ENCODE data around the gene HDAC11. TPM values are rescaled to one million over a fixed set of nuclear protein-coding genes. Genes with fewer than 3 reads are reported as not detected.

The HDAC11 gene
- total RNA-seq, 2 experiments from 2014 or later, result 4.5 to 4.6 TPM

DNA sequence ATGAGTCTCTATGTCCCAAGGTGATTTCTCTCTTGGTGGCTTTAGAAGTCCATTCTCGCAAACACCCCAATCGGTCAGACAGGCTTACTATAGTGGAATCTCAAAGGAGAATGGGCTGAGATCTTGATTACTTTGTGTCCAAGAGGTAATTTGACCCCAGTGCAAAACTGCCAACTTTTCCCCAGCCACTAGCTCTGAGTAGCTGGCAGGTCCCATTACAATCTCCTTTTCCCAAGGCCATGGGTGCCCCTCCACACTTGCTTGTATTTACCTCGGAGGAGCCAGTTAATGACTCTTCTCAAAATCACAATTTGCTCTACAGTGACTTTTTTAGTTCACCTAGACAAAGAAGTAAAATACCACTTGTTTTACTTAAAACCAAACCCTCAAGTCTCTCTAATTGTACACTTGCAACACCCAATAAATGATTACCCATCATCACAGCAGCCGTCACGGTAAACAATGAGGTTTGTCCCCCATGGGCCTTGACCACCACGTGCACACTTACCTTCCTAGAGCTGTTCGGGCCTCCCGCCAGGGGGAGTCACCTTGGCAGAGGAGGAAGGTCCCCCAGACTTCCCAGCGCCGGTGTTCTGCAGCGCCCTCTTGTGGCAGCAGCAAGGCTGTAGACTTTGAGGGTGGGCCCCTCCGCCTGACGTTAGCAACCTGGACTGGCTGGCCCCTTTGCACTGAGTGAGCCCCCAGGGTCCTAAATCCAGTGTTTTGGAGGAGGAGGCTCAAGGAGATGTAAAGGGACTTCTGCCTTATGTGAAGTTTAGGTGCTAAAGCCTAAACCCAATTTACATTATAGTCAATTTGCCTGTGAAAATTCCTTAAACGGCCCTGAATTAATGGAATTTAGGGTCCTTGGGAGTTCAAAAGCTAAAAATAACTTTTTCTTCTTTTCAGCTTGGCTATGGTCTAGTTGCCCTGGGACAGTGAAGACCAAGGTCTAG is 18.7 kb upstream of the HDAC11 start:
- no peaks in the 10 kb centered on the region for H3K9me3 Mint-ChIP-seq
- no peak overlapping the region for H3K4me3 Mint-ChIP-seq
- TF ChIP-seq CTCF (IDR thresholded peaks at IDR 0.05), result peak; percentile 76
- no peak overlapping the region for H3K27ac Mint-ChIP-seq
- no peaks in the 10 kb centered on the region for H3K4me1 Mint-ChIP-seq (ENCODE audit: low read depth)
- DNase-seq, result peak; percentile 57 to 89 (median 69)
- Histone ChIP-seq H3K4me1 (ENCODE audit: insufficient read depth, low read length) (no peaks in the 10 kb centered on the region), H3K36me3 (ENCODE audit: insufficient read depth, low read length) (no peaks in the 10 kb centered on the region), H3K27me3 (ENCODE audit: control insufficient read depth in 1 of 2, insufficient read depth in 2 of 2, low read length in 2 of 2) (peaks cover 0 to 2% of the 10 kb centered on the region in 2 experiments), H3K27ac (ENCODE audit: low read depth in 1 of 2, low read length in 2 of 2) (no peak overlapping the region), H3K4me3 (ENCODE audit: low read length) (no peak overlapping the region), H3K9me3 (ENCODE audit: control insufficient read depth in 1 of 2, insufficient read depth in 1 of 2, low read length in 2 of 2) (peaks cover 0 to 5% of the 10 kb centered on the region in 2 experiments)
- no peaks in the 10 kb centered on the region for H3K36me3 Mint-ChIP-seq (ENCODE audit: low read depth)
- ChIA-PET POLR2A (interaction anchor here (0.7 to 1.2 kb wide), 3 partner anchors 10 to 351 kb away, joined by 3 to 4 read pairs (median 3); no protein-coding TSS in a partner anchor), CTCF (interaction anchor here (0.5 to 3.4 kb wide), 6 partner anchors 9 to 370 kb away, joined by 3 to 13 read pairs (median 8); no protein-coding TSS in a partner anchor)
- ATAC-seq (ENCODE audit: poor library complexity), result peak; percentile 97
- H3K27me3 Mint-ChIP-seq, result peaks cover 8% of the 10 kb centered on the region
- intact Hi-C loops (cut with DNase I, micrococcal nuclease), result loop anchor here (1.0 kb wide), 1 partner anchor 369 kb away; no protein-coding TSS in a partner anchor

- Mint-ChIP-seq H3K27me3 (peaks cover 8% of the 10 kb centered on the region), H3K9me3 (no peaks in the 10 kb centered on the region), H3K4me3 (no peak overlapping the region), H3K36me3 (ENCODE audit: low read depth) (no peaks in the 10 kb centered on the region), H3K27ac (no peak overlapping the region), H3K4me1 (ENCODE audit: low read depth) (no peaks in the 10 kb centered on the region)
- TF ChIP-seq CTCF (IDR thresholded peaks at IDR 0.05), result no peak
- ChIA-PET POLR2A (interaction anchor here (0.9 kb wide), 1 partner anchor 18 kb away, joined by 3 read pairs; the partner anchor contains the start of gene HDAC11), CTCF (interaction anchor here (1.0 to 3.4 kb wide), 4 partner anchors 10 to 370 kb away, joined by 3 to 13 read pairs (median 12); no protein-coding TSS in a partner anchor)
- intact Hi-C loops (cut with DNase I, micrococcal nuclease), result no loop called here
- no peaks in the 10 kb centered on the region for H3K36me3 ChIP-seq (ENCODE audit: insufficient read depth, low read length)
- no peaks in the 10 kb centered on the region for H3K4me1 ChIP-seq (ENCODE audit: insufficient read depth, low read length)
- H3K27ac ChIP-seq (ENCODE audit: low read depth in 1 of 2, low read length in 2 of 2), result no peak overlapping the region
- H3K27me3 ChIP-seq (ENCODE audit: control insufficient read depth in 1 of 2, insufficient read depth in 2 of 2, low read length in 2 of 2), result peaks cover 0 to 2% of the 10 kb centered on the region in 2 experiments
- ATAC-seq (ENCODE audit: poor library complexity) (no peak), DNase-seq (no peak)
- H3K9me3 ChIP-seq (ENCODE audit: control insufficient read depth in 1 of 2, insufficient read depth in 1 of 2, low read length in 2 of 2), result peaks cover 0 to 5% of the 10 kb centered on the region in 2 experiments
- H3K4me3 ChIP-seq (ENCODE audit: low read length), result no peak overlapping the region
Measured at GRCh38 chr3:13462125-13462629, 17.9 kb upstream of the HDAC11 start.

DNA sequence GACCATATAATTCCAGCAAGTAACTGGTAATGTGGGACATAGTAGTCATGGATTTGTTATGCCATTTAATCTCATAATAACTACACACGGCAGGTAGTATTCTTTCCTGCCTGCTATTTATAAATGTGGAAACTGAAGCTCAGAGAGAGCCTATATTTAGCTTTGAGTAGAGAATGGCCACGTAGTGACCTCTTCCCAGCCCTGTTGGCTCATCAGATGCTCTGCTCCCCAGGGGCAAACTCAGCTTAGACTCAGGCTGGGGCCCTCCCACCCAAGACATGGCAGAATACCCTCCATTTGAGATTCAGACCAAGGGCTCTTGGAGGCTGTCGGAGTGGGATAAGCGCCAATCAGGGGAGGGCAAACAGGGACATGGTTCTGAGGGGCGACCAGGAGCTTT is 17.3 kb upstream of the HDAC11 start:
- no peak overlapping the region for H3K27ac Mint-ChIP-seq
- no peaks in the 10 kb centered on the region for H3K9me3 Mint-ChIP-seq
- peaks cover 8% of the 10 kb centered on the region for H3K27me3 Mint-ChIP-seq
- peaks cover 0 to 2% of the 10 kb centered on the region in 2 experiments for H3K27me3 ChIP-seq (ENCODE audit: control insufficient read depth in 1 of 2, insufficient read depth in 2 of 2, low read length in 2 of 2)
- H3K27ac ChIP-seq (ENCODE audit: low read depth in 1 of 2, low read length in 2 of 2), result no peak overlapping the region
- no peaks in the 10 kb centered on the region for H3K4me1 ChIP-seq (ENCODE audit: insufficient read depth, low read length)
- H3K36me3 Mint-ChIP-seq (ENCODE audit: low read depth), result no peaks in the 10 kb centered on the region
- H3K4me3 ChIP-seq (ENCODE audit: low read length), result no peak overlapping the region
- peaks cover 0 to 5% of the 10 kb centered on the region in 2 experiments for H3K9me3 ChIP-seq (ENCODE audit: control insufficient read depth in 1 of 2, insufficient read depth in 1 of 2, low read length in 2 of 2)
- ChIA-PET POLR2A (interaction anchor here (0.9 kb wide), 1 partner anchor 17 kb away, joined by 3 read pairs; the partner anchor contains the start of gene HDAC11), CTCF (interaction anchor here (3.4 kb wide), 1 partner anchor 371 kb away, joined by 13 read pairs; no protein-coding TSS in a partner anchor)
- no peak for TF ChIP-seq CTCF (IDR thresholded peaks at IDR 0.05)
- intact Hi-C loops (cut with DNase I, micrococcal nuclease), result no loop called here
- no peaks in the 10 kb centered on the region for H3K4me1 Mint-ChIP-seq (ENCODE audit: low read depth)
- DNase-seq (no peak), ATAC-seq (ENCODE audit: poor library complexity) (no peak)
- no peaks in the 10 kb centered on the region for H3K36me3 ChIP-seq (ENCODE audit: insufficient read depth, low read length)
- no peak overlapping the region for H3K4me3 Mint-ChIP-seq

Measured in CD4-positive, alpha-beta T cell (primary cell).